Measurements from ENCODE around the gene EPO. TPM values are rescaled to one million over a fixed set of nuclear protein-coding genes. Genes with fewer than 3 reads are reported as not detected.
A peak's percentile ranks its signal among the peaks of the same experiment; 100 is the strongest.

The EPO gene
- total and polyA plus RNA-seq, 2 of the 8 experiments (the other 6 are each of a cell fraction or from before 2014, with no cell fraction given) = 0.42 to 0.95 TPM

GRCh38 chr7:100675581-100676350 is 44.5 kb upstream of the EPO start (continued):
- TF ChIP-seq E2F6 (IDR thresholded peaks at IDR 0.05) (no peak), SP4 (IDR thresholded peaks at IDR 0.05; ENCODE audit: low read length) (no peak), NRF1 (IDR thresholded peaks at IDR 0.05; ENCODE audit: low read depth, low read length) (no peak), NANOG (IDR thresholded peaks at IDR 0.05; ENCODE audit: insufficient read depth, low read depth, low read length, poor library complexity, severe bottlenecking) (no peak), CEBPB (IDR thresholded peaks at IDR 0.05; ENCODE audit: low read depth, low read length) (no peak), SIN3A (conservative IDR thresholded peaks at IDR 0.05 in 1 of 2, IDR thresholded peaks at IDR 0.05 in 1 of 2; ENCODE audit: low read depth in 1 of 2, low read length in 2 of 2) (peak in 1 of 2 experiments; percentile 35; a peak in 1 of 4 replicates), CBX8 (IDR thresholded peaks at IDR 0.05; ENCODE audit: borderline replicate concordance, low read depth, low read length) (no peak), TAF7 (optimal IDR thresholded peaks at IDR 0.05; ENCODE audit: borderline replicate concordance, low read depth, low read length) (no peak)

Measured in H1 (cell line).